Epidermal melanocyte (primary cell): Measurements from ENCODE around the gene ABHD12B.

Experiments
- DNase-seq: peaks from one replicate; pipeline ENCODE4 v3.0.0; 2011; ENCODE audit warnings: low spot score; ENCODE audit not compliant: insufficient read length

ABHD12B gene

DNA sequence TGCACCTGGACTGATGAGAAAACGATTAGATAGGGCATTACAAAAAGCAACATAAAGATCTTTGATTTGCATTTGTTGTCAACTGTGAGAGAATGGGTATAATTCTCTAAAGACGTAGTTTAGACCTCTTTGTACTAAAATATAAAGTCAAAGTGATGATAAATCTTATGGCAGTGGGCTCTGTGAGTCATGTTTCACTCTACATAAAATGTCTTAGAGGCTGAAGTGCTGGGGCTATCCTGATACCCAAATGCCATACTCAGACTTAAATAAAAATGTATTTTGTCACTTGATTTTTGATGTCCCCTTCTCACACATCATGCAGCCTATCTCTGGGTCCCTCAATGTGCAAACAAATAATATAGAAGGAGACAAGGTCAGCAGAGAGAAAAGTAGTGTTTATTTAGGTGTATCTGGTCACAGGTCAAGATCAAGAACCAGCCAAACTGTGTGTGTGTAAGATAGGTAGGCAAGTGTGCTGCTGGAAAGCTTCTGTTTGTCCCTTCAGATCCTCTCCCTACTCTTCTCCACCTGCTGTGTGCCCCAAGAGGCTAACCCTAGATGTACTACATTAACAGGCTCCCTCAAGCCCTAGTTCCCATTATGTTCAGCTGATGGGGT is 33.9 kb upstream of the ABHD12B start:
- no peak for DNase-seq

DNA sequence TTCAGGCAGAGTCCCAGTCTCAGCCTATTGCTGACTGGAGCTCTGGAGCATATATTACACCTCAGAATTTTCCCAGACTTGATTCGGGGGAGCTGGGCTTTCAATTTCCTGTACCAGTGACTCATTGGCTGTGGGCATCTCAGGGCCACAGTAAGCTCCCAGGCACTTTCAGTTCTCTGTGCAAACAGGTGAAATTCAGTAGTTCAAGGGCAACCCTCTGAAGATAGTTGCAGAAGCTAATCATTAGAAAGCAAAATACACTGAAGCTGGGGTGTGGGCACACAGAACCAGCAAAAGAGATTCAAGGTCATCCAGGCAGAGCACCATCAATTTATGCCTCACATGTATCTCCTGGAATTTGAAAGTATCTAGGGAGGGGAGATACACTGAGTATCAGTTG is 32.8 kb upstream of the ABHD12B start:
- no peak for DNase-seq

DNA sequence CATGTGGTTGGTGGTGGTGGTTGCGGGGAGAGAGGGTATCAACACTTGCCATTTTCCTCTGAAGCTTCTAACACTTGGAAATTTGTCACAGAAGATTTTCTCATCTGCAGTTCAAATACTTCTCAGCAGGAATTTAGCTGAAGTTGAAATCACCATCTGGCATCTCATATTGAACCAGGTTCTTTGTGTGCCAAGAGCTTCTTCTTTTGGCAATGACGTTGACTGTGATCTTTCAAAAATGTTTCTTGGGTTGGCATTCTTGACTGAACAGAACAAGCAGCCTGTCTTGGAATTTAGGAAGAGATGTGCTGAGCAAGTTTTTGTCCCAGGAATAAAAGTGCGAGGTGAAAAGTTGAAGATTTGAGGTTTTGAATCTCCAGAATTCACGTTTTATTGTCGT is 32.2 kb upstream of the ABHD12B start:
- DNase-seq, result no peak

DNA sequence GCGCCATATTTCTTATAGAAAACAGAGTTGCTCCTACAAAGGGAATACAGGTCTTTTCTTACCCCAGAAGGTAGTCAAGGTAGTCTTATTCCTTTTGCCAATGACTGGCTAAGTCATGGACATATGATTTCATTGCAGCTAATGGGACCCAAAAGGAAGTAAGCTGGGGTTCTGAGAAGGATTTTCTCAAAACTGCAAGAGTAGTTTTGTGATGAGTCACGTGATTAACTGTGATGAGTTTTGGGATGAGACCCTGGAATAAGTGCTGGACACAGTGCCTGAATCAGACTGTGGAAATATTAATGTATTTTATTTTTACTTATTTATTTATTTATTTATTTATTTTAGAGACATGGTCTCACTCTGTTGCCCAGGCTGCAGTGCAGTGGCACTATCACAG is 27.5 kb upstream of the ABHD12B start:
- no peak for DNase-seq

GRCh38 chr14:50845166-50845565 is 26.7 kb upstream of the ABHD12B start:
- no peak for DNase-seq

GRCh38 chr14:50846226-50846880 is 25.5 kb upstream of the ABHD12B start:
- no peak for DNase-seq

DNA sequence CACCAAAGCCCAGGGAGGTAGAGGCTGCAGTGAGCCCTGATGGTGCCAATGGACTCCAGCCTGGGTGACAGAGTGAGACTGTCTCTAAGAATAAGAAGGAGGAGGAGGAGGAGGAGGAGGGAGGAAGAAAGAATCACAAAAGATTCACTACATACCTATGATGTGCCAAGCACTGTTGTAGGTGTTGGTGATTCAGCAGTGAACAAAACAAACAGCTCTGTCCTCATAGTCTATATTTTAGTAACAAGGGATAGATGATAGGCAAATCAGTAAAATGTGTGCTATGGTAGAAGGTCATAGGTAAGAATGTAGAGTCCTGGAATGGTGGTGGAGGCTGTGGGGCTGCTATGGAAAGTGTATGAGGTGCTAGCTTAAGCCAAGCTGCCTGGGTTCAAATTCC is 18.0 kb upstream of the ABHD12B start:
- DNase-seq, result no peak

- DNase-seq, result no peak
Observed at GRCh38 chr14:50854521-50854920, 17.3 kb upstream of the ABHD12B start.

DNA sequence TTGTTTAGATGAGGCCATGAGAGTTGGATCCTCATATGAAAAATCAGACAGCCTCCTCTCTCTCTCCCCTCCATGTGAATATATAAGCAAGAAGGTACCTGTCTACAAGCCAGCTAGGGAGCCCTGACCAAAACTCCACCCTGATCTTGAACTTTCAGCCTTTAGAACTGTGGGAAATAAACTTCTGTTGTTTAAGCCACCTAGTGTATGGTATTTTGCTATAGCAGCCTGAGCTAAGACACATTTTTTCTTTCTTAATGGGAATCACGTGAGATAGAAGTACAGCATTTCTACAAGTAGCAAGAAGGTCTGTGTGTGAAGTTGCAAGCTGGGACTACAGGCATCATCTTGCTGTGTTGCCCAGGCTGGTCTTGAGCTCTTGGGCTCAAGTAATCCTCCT is 16.3 kb upstream of the ABHD12B start:
- DNase-seq, result no peak

DNA sequence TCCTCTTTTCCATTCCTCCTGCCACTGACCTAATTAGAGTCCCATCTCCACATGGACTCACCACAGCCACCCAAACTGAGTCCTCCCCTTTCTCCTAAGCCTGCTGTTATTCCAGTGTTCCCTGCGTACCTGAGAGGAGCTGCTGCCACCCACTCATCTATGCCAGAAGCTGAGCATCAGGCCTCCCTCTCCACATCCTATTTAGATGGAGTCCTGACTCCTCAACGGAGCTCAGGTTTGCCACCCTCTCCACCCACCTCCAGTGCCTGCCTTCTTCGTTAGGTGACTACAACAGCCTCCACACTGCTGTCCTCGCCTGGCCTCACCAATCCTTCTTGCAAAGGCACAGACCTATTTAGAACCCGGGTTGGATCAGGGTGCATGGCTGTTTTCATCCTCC is 15.2 kb upstream of the ABHD12B start:
- no peak for DNase-seq

- DNase-seq, result no peak
Observed at GRCh38 chr14:50859296-50859624, 12.6 kb upstream of the ABHD12B start.

DNA sequence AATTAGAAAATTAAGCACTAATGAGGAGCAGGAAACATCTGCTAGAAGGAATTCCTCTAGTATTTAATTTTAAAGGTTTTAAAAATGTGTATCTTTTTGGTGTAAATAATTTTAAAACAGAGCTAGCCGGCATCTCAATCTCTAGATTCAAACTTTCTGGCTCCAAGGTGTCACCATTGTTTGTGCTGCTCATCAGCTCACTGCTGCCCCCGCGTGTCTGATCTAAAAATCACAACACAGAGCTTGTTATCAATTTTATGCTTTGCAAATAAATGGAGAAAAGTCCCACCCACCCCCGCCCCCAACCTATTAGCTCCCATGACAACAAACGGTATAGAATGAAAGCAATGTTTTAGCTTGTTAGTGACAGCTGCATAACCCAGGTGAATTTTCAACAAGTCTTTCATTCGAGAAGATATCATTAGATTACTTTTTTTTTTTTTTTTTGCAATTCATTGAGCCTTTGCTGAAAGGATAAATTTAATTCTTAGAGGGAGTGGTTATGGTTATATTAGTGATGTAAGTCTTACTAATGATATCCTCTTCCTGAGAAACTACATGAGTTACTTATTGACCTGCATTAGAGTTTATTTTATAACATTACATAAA is 11.3 kb upstream of the ABHD12B start:
- peak; percentile 77 for DNase-seq

- DNase-seq, result no peak
Observed at GRCh38 chr14:50862036-50862570, 9.8 kb upstream of the ABHD12B start.

DNA sequence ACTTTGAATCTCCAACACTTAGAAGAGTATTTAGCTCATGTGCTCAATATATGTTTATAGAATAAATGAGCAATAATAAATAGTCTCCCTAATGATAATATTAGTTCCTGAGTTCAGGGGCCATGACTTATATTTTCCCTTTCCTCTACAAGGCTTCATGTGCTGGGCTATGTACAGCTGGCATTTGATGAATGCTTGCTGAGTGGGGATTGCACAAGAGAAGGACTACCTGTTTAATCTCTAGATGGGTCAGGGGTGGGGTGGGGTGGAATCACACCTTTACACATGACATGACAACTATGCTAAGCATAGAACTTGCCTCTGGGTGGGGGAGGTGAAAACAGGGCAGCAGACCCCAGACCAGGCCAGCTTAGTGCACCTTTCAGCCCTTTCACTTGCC is 7.6 kb upstream of the ABHD12B start:
- no peak for DNase-seq

DNA sequence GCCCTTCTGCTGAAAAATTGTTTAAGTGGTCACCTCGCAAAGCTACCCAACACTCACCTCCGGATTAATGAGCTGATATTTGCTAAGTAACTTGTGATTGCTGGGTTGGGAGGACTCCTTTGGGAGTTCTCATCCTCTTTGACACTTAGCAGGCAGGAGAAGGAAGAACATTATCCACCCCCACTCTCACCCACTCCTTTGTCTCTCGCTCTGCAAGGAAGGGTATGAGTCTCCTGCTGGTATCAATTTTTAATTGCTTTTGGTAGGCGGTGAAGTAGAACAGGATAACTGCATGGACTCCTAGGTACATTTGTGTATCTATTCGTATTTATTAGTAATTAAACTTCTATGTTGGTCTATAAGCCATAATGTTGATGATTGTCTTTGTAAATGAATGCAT is 6.9 kb upstream of the ABHD12B start:
- DNase-seq, result peak; percentile 11

GRCh38 chr14:50865391-50866076 is 6.3 kb upstream of the ABHD12B start:
- DNase-seq, result no peak

GRCh38 chr14:50871228-50871627 is 625 bp upstream of the ABHD12B start:
- DNase-seq, result no peak

DNA sequence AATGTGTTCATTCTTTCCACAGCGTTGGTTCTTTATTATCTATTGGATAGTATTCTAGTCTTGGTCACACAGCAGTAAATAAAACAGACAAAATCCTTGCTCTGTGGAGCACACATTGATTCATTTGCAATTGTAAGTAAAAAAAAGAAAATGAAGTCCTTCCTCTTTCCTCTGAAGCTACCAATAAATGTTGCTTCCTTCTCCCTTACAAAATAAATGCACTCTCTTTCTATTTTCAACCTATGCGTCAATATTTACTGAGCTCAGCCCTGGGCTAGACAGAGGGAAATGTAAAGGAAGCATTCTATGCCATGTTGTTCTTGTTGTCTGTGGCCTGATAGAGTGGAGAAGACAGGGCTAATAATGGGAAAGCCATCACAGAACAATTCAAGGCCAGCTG is 2.9 kb downstream of the ABHD12B start:
- no peak for DNase-seq

DNA sequence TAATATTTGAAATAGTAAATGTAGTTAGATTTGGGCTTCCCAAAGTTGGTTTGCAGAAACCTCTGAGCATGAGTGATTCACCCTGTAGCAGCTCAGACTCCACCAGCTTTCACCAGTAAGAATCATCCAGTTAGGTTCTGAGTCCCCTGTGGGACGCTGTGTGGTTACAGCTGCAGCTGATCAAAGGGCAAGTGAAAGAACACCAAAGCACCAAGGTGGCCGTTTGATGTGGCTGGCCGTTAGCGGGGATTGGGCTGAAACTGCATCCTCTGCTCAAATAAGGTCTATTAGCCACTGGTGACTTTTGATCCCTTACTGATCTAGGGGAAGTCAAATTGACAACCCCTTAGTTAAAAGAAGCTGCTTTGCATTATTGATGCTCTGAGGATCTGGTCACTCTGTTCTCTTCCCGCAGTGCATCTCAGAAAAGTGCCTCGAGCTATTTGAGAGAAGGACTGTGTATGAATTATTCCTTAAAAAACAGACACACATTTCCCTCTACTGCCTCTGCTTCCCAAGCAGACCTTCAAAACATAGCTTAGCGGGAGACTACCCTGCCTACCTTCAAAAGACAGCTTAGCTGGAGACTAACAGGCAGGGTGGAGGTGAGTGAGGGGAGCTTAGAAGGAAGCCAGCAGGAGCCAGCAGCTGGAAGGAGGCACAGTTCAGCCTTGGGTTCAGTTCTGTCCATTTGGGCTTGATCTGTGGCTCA is 3.7 kb downstream of the ABHD12B start:
- no peak for DNase-seq

GRCh38 chr14:50882932-50883826 is 11.3 kb downstream of the ABHD12B start:
- no peak for DNase-seq

DNA sequence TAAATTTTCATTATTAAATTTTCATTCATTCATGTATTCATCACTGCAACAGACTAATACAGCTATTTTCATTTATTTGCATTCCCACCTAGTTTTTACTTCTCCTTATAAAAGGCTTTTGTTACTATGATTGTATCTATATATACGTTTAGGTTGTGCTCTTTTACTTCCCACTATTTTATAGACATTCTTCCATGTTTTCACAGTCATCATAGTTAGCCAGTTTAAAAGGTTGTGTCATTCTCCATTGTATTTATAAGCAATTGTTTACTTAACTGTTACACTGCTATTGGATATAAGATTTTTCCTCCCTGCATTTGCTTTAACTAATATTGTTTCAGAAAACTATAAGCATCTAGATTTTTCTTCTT is 12.0 kb downstream of the ABHD12B start:
- no peak for DNase-seq
